Activated naive CD4-positive, alpha-beta T cell treated with anti-CD3 and anti-CD28 coated beads for 36 hours (primary cell): ENCODE data around the gene UCN. TPM values are rescaled to one million over a fixed set of nuclear protein-coding genes. Genes with fewer than 3 reads are reported as not detected.
"Not testable (repeated sequence)": the region's sequence is repeated elsewhere in the genome, so short reads cannot be mapped to it uniquely, and the experiment has no call there.

Experiments
- CTCF ChIA-PET: fragments of 350-600 bp; sonication (Branson Sonifier 250); formaldehyde crosslinking; loops from one replicate; lab custom pipeline; 2021; ENCODE audit warnings: antibody characterized with exemption; lab: Charles Lee
- DNase-seq: peaks from one replicate; pipeline ENCODE4 v3.0.0-alpha.2; 2020
- H3K27ac Mint-ChIP-seq: one replicate; pipeline ENCODE4 v1.8.0; 2021; ENCODE audit warnings: mild to moderate bottlenecking, mixed read lengths
- H3K27me3 Mint-ChIP-seq: one replicate; pipeline ENCODE4 v1.8.0; 2021; ENCODE audit warnings: low read depth, mixed read lengths
- H3K36me3 Mint-ChIP-seq: one replicate; pipeline ENCODE4 v1.8.0; 2021; ENCODE audit warnings: low read depth, mixed read lengths
- H3K4me1 Mint-ChIP-seq: one replicate; pipeline ENCODE4 v1.8.0; 2021; ENCODE audit warnings: low read depth, mixed read lengths
- H3K4me3 Mint-ChIP-seq: one replicate; pipeline ENCODE4 v1.8.0; 2021; ENCODE audit warnings: mild to moderate bottlenecking, moderate library complexity, mixed read lengths
- H3K9me3 Mint-ChIP-seq: one replicate; pipeline ENCODE4 v1.8.0; 2021; ENCODE audit warnings: mixed read lengths
- intact Hi-C: fragments of 100-400 bp; cut with micrococcal nuclease; formaldehyde crosslinking; loops from one replicate; pipeline ENCODE4 v1.15.1; 2023
- total RNA-seq, 2 experiments: library from RNA; stranded (reverse); gene quantifications; one replicate each; pipeline ENCODE4 v1.2.3, GENCODE V29; 2021

Gene UCN
- total RNA-seq, 2 experiments from 2014 or later, result 0.45 to 0.89 TPM

DNA sequence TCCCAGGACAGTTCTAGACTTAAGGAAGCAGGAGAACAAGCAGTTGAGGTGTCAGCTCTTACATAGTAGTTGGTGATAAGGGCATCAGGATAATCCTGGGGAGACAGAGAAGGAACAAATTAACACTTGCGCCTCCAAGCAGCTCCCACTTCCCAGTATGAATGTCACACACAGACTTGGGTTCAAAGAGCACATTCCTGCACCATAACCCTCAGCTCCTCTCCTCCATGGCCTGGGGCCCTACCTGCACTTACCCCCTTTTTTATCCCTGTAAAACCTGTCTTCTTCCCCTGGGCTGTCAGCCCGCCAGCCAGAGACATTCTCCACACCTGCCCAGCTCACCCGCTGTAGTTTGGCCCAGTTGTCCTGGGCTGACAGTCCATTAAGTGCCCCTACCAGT, 3.9 kb upstream of the UCN start:
- H3K27me3 Mint-ChIP-seq, result no peaks in the 10 kb centered on the region
- H3K9me3 Mint-ChIP-seq, result no peaks in the 10 kb centered on the region
- H3K36me3 Mint-ChIP-seq, result peaks cover 31% of the 10 kb centered on the region
- no peak overlapping the region for H3K27ac Mint-ChIP-seq
- peaks cover 2% of the 10 kb centered on the region for H3K4me1 Mint-ChIP-seq
- no peak overlapping the region for H3K4me3 Mint-ChIP-seq
- CTCF ChIA-PET, result interaction anchor here (1.0 to 1.3 kb wide), 2 partner anchors 10 to 29 kb away, joined by 4 to 6 read pairs; no protein-coding TSS in a partner anchor
- intact Hi-C loops, result no loop called here
- DNase-seq, result no peak

DNA sequence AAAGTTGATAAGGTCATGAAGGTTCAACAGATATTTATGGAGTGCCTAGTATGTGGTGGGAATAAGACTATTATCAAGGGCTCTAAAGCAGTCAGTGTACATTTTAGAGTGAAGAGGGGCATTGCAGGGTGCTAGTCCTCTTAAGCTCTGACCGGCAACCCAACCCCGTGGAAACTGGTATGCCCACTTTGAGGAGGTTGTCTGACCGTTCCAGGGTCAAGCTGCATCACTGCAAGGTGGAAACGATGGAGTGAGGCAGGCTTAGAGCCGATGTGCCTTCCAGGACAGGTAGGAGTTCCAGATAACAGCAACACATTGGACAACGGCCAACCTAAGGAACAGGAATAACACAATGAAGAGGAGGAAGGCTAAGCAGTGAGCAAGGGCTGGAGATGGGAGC, 1.4 kb upstream of the UCN start:
- H3K4me1 Mint-ChIP-seq, result peaks cover 7% of the 10 kb centered on the region
- peaks cover 12% of the 10 kb centered on the region for H3K27me3 Mint-ChIP-seq
- H3K9me3 Mint-ChIP-seq, result no peaks in the 10 kb centered on the region
- H3K4me3 Mint-ChIP-seq, result no peak overlapping the region
- CTCF ChIA-PET, result no interaction called here
- no peak for DNase-seq
- intact Hi-C loops, result loop anchor here (10.0 kb wide), 1 partner anchor 465 kb away; the partner anchor contains the start of gene DPYSL5
- H3K36me3 Mint-ChIP-seq, result peaks cover 29% of the 10 kb centered on the region
- H3K27ac Mint-ChIP-seq, result no peak overlapping the region

- peaks cover 10% of the 10 kb centered on the region for H3K4me1 Mint-ChIP-seq
- H3K27ac Mint-ChIP-seq, result no peak overlapping the region
- intact Hi-C loops, result loop anchor here (10.0 kb wide), 1 partner anchor 463 kb away; the partner anchor contains the start of gene DPYSL5
- H3K27me3 Mint-ChIP-seq, result peaks cover 12% of the 10 kb centered on the region
- H3K36me3 Mint-ChIP-seq, result peaks cover 29% of the 10 kb centered on the region
- H3K9me3 Mint-ChIP-seq, result no peaks in the 10 kb centered on the region
- no peak for DNase-seq
- H3K4me3 Mint-ChIP-seq, result no peak overlapping the region
- CTCF ChIA-PET, result no interaction called here
Measured at GRCh38 chr2:27307545-27308358, 493 bp downstream of the UCN start.

- Mint-ChIP-seq H3K36me3 (peaks cover 24% of the 10 kb centered on the region), H3K4me1 (peaks cover 12% of the 10 kb centered on the region), H3K27me3 (peaks cover 12% of the 10 kb centered on the region), H3K9me3 (no peaks in the 10 kb centered on the region), H3K4me3 (no peak overlapping the region), H3K27ac (no peak overlapping the region)
- no peak for DNase-seq
- intact Hi-C loops, result loop anchor here (10.0 kb wide), 1 partner anchor 462 kb away; the partner anchor contains the start of gene DPYSL5
- CTCF ChIA-PET, result no interaction called here
Measured at GRCh38 chr2:27307287-27307544, 1.0 kb downstream of the UCN start.

DNA sequence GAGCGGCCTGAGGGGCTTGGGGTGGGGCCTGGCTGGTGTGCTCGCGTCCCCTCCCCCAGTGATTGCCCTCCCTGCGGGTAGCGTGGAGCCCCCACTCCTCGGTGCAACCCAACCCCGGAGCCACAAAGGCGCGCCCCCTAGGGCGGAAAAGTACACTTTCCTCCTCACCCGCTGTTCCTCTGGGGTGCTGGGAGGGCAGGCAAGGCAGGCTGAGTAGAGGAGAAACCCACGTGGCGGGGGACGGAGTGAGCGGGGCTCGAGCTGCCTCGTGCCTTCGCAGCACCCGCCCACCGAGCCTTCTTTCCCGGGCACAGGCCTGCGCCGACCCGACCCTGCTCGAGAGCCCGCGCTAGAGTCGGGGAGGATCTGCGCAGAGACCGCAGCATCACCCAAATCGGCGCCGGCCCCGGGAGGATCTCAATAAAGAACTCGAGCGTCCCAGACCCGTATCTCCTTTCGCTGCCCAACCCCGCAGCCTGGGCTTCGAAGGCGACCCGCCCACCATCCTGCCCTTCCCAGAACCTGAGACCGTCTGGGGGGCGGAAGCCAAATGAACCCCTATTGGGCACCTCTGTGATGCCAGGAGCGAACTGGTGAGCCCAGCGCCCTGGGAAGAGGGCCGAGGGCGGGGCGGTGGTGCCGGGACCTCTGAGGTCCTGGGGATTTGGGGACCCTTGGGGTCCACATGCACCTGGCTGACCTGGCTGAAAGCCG, 1.5 kb downstream of the UCN start:
- Mint-ChIP-seq H3K36me3 (peaks cover 23% of the 10 kb centered on the region), H3K27me3 (peaks cover 12% of the 10 kb centered on the region), H3K4me3 (peak overlapping the region; percentile 53), H3K9me3 (no peaks in the 10 kb centered on the region), H3K27ac (no peak overlapping the region), H3K4me1 (peaks cover 12% of the 10 kb centered on the region)
- intact Hi-C loops, result loop anchor here (10.0 kb wide), 1 partner anchor 462 kb away; the partner anchor contains the start of gene DPYSL5
- CTCF ChIA-PET, result no interaction called here
- DNase-seq, result peak; percentile 34

DNA sequence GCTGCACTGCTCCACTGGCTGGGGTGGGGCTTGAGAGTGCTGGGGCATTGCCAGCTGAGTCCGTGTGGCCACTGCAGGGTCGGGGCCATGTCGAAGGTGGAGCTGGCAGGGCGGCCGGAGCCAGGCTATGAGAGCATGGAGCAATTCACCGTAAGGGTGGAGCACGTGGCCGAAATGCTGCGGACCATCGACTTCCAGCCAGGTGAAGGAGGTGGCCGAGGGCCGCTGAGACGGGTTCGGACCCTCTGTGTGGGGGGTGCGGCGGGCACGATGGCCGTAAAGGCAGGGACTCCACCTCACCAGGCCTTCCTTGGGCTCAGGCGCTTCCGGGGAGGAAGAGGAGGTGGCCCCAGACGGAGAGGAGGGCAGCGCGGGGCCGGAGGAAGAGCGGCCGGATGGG, 2.1 kb downstream of the UCN start:
- Mint-ChIP-seq H3K27me3 (peaks cover 12% of the 10 kb centered on the region), H3K36me3 (peaks cover 17% of the 10 kb centered on the region), H3K4me3 (peak overlapping the region; percentile 12), H3K27ac (no peak overlapping the region), H3K4me1 (peaks cover 12% of the 10 kb centered on the region), H3K9me3 (no peaks in the 10 kb centered on the region)
- intact Hi-C loops, result loop anchor here (10.0 kb wide), 1 partner anchor 461 kb away; the partner anchor contains the start of gene DPYSL5
- no peak for DNase-seq
- CTCF ChIA-PET, result interaction anchor here (1.0 kb wide), 1 partner anchor 9 kb away, joined by 3 read pairs; no protein-coding TSS in a partner anchor

DNA sequence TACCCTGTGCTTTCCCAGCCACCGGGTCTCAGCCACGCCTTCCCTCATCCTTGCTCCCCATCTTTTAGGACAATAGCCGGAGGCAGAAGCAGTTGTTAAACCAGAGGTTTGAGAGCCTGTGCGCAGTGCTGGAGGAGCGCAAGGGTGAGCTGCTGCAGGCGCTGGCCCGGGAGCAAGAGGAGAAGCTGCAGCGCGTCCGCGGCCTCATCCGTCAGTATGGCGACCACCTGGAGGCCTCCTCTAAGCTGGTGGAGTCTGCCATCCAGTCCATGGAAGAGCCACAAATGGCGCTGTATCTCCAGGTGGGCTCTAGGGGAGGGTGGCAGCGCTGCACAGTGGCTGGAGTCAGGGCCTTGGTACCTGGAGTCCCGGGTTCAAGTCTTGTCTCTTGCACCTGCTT, 2.7 kb downstream of the UCN start:
- CTCF ChIA-PET, result interaction anchor here (0.7 to 1.0 kb wide), 2 partner anchors 9 to 219 kb away, joined by 3 read pairs; partner anchors contain the start of gene KHK
- H3K27me3 Mint-ChIP-seq, result peaks cover 12% of the 10 kb centered on the region
- intact Hi-C loops, result loop anchor here (10.0 kb wide), 1 partner anchor 461 kb away; the partner anchor contains the start of gene DPYSL5
- H3K4me1 Mint-ChIP-seq, result peaks cover 12% of the 10 kb centered on the region
- no peak overlapping the region for H3K4me3 Mint-ChIP-seq
- peaks cover 15% of the 10 kb centered on the region for H3K36me3 Mint-ChIP-seq
- no peak for DNase-seq
- H3K9me3 Mint-ChIP-seq, result no peaks in the 10 kb centered on the region
- H3K27ac Mint-ChIP-seq, result no peak overlapping the region

GRCh38 chr2:27304488-27305240, 3.6 kb downstream of the UCN start:
- Mint-ChIP-seq H3K9me3 (no peaks in the 10 kb centered on the region), H3K4me3 (no peak overlapping the region), H3K36me3 (peaks cover 9% of the 10 kb centered on the region), H3K4me1 (peaks cover 12% of the 10 kb centered on the region), H3K27ac (no peak overlapping the region), H3K27me3 (peaks cover 12% of the 10 kb centered on the region)
- DNase-seq, result no peak
- intact Hi-C loops, result loop anchor here (5.0 to 10.0 kb wide), 3 partner anchors 42 to 460 kb away; partner anchors contain the start of genes DPYSL5 and SLC30A3
- CTCF ChIA-PET, result interaction anchor here (0.7 to 2.7 kb wide), 5 partner anchors 10 to 218 kb away, joined by 3 to 12 read pairs (median 3); partner anchors contain the start of gene KHK

DNA sequence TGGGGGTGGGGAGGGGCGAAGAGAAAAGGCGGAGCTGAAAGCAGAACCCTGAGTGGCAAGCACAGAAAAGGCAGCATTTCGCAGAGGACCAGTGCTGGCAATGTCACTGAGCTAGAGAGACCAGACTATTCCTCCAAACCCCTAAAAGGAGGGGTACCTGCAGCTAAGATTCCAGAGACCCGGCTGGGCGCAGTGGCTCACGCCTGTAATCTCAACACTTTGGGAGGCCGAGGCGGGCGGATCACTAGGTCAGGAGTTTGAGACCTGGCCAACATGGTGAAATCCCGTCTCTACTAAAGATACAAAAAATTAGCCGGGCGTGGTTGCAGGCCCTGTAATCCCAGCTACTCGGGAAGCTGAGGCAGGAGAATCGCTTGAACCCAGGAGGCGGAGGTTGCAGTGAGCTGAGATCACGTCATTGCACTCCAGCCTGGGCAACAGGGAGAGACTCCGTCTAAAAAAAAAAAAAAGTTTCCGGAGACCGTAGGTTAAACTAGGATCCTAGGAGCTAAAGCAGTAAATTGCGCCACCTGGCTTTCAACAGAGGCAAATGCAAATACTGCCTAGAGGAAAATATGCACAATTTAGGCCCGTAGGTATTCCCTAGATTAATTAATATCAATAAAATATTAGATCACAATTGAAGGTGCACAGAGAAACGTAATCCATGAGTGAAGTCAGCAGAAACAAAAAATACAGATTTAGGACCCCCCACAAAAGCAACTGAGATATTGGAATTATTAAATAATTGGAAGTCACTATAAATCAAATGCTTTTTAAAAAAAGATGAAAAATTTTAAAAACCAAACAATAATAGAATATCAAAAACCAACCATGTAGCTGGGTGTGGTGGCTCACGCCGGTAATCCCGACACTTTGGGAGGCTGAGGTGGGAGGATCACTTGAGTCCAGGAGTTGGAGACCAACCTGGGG, 4.9 kb downstream of the UCN start:
- peak; percentile 70 for DNase-seq
- H3K27ac Mint-ChIP-seq, result no peak overlapping the region
- no peaks in the 10 kb centered on the region for H3K9me3 Mint-ChIP-seq
- peak overlapping the region; percentile 56 for H3K4me3 Mint-ChIP-seq
- peaks cover 12% of the 10 kb centered on the region for H3K27me3 Mint-ChIP-seq
- no peaks in the 10 kb centered on the region for H3K36me3 Mint-ChIP-seq
- CTCF ChIA-PET, result interaction anchor here (0.6 to 2.7 kb wide), 55 partner anchors 8 to 922 kb away, joined by 3 to 34 read pairs (median 4); partner anchors contain the start of genes CCDC121, EIF2B4, GPN1 and MPV17
- intact Hi-C loops, result loop anchor here (1.0 to 10.0 kb wide), 8 partner anchors 23 to 459 kb away; partner anchors contain the start of genes DPYSL5 and SLC30A3
- peaks cover 12% of the 10 kb centered on the region for H3K4me1 Mint-ChIP-seq

DNA sequence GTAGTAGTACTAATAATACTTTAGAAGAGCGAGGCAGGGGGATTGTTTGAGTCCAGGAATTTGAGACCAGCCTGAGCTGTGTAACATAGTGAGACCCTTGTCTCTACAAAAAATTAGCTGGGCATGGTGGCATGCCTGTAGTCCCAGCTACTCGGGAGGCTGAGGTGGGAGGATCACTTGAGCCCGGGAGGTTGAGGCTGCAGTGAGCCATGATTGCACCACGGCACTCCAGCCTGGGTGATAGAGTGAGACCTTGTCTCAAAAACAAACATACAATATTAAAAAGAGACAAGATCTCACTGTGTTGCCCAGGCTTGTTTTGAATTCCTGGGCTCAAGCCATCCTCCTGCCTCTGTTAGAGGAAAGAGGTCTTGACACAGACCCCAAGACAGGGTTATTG, 7.6 kb downstream of the UCN start:
- H3K27me3 Mint-ChIP-seq, H3K9me3 Mint-ChIP-seq, H3K4me3 Mint-ChIP-seq, DNase-seq, H3K36me3 Mint-ChIP-seq, H3K27ac Mint-ChIP-seq, H3K4me1 Mint-ChIP-seq: not testable (repeated sequence)
- intact Hi-C loops, result loop anchor here (5.0 to 10.0 kb wide), 3 partner anchors 38 to 456 kb away; partner anchors contain the start of genes DPYSL5 and SLC30A3
- CTCF ChIA-PET, result interaction anchor here (1.1 to 1.5 kb wide), 2 partner anchors 21 to 27 kb away, joined by 3 to 7 read pairs; no protein-coding TSS in a partner anchor
